Activated CD4-positive, alpha-beta T cell treated with anti-CD3 and anti-CD28 coated beads, Interleukin-2, amount 50 U/mL, for 4 hours (primary cell): ENCODE data around the gene FOXN1.

ENCODE experiments used
- DNase-seq, 2 experiments: peaks; one replicate each; pipeline ENCODE4 v3.0.0-alpha.2; 2020

The FOXN1 gene

DNA sequence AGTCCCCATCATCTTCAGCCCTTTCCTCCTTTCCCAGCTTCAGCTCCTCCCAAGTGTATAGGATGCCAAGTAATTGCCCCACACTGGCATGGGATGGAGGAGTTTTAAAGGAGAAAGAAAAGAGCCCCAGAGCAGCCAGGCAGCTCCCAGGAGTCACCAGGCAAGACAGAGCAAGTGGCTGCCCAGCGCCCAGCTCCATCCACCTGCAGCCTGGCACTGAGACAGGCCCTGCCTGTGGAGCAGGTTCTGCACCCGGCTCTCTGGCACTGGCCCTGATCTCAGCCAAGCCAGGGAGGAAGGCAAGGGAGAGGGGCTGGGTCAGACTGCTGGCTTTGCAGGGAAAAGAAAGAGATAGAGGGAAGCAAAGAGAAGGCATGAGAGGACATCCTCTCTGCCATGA, 21.7 kb downstream of the FOXN1 start:
- DNase-seq: no peak

- DNase-seq: no peak
Observed at GRCh38 chr17:28528327-28529012, 22.3 kb downstream of the FOXN1 start.

DNA sequence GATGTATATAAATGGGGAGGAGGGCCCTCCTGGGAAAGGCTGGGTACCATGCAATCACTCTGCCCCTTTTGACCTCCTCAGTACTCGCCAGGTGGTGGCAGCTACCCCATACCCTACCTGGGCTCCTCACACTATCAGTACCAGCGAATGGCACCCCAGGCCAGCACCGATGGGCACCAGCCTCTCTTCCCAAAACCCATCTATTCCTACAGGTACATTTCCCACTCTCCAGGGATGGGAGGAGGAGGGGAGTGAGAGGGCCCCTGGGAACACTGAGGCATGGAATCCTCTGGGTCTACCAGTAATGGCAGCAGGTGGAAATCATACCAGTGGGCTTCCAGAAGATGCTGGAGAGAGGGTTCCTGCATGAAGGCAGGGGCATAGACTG, 22.9 kb downstream of the FOXN1 start:
- no peak for DNase-seq

DNA sequence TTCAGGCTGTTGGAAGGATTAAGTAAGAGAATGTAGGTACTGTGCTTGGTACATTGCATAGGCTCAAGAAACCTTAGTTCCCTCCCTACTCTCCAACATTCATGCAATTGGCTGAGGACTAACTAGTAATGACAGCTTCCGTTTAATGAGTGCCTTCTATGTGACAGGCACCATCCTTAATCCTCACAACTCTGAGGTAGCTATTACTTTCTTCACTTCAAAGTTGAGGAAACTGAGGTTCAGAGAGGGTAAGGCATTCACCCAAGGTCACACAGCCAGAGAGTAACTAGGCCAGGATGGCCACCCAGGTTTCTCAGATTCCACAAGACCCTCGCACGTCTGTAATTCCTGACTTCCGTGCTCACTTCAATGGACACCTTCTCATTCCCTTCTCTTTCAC, 24.1 kb downstream of the FOXN1 start:
- DNase-seq: no peak

- DNase-seq: no peak
Observed at GRCh38 chr17:28530926-28531325, 24.8 kb downstream of the FOXN1 start.

DNA sequence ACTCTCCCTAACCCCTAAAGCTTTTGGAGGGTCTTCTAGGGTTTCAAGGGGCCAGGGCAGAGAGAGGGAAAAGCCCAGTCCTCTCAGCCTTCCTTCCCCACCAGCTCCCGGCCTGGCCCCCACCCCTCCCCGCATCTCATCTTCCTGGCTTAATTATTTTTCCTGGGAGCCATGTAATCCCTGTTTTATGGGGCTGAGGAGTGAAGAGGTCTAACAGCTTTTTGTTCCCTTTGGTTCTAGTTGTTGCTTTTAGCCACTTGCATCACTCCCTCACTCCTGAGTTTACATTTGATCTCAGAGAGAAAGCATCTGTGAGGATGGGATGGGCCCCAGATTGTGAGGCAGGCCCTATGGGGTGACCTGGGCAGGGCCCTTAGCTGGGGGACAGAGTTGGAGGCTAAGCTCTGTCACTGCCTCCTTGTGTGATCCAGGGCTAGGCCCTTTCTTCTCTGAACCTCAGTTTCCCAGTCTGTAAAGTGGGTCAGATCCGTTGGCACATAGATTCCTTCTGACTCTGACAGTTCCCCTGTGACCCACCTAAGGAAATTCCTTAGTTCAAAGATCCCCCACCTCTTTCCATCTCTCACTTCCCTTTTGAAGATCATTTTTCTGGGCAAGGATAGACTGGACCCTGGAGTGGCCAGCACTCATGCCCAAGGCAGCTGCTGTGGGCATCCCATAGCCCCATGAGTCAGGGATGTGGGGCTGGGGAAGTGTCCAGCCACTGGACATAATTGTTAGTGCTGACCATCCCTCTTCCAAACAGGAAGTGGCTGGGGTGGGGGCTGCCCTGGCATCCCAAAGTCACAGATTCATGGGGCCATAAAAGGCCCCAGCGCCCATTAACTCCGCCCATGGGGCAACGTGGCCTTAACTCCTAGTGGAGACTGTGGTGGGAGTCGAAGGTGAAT, 26.2 kb downstream of the FOXN1 start:
- DNase-seq: no peak

DNA sequence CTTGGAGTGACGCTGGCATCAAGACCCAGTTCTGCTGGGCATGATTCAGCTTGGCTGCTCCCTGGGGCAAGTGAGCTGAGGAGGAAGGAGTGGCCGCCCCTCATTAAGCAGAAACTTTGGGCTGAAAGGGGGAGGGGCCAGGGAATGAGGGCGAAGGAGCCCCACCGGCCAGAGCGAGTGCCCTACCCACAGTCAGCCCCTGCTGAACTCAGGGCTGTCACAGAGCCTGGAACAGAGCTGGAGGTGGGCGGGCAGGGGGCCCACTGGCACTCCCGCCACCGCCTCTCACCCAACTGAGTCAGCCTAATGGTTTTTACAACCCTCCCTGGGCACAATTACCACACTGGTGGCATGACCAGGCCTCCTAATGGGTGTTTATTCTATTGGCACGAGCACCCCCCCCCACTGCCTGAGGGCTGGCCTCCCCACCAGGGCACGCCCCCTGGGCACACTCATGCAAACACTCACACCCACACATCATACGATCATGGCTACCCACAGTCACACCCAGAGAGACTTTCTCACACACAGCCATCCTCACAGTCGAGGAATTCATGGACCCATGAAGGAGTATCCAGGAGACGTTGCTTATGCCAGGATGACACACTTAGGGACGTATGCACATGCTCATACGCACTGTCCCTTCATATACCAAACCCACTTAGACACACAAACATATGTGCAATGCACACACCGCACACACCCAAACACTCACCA, 27.1 kb downstream of the FOXN1 start:
- DNase-seq: no peak

DNA sequence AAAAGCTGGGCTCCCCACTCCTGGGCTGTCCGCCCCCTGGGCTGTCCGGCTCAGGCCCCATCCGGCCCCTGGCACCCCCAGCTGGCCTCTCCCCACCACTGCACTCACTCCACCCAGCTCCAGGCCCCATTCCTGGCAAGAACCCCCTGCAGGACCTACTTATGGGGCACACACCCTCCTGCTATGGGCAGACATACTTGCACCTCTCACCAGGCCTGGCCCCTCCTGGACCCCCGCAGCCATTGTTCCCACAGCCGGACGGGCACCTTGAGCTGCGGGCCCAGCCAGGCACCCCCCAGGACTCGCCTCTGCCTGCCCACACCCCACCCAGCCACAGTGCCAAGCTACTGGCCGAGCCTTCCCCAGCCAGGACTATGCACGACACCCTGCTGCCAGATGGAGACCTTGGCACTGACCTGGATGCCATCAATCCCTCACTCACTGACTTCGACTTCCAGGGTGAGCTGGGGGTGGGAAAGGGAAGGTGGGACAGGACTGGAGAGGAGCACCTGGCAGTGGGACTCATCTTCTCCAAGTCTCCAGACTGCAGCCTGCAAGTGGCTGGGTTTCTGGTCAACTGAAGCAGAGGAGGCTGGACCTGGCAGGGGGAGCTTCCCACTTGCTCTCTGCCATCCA, 28.7 kb downstream of the FOXN1 start:
- no peak for DNase-seq

DNA sequence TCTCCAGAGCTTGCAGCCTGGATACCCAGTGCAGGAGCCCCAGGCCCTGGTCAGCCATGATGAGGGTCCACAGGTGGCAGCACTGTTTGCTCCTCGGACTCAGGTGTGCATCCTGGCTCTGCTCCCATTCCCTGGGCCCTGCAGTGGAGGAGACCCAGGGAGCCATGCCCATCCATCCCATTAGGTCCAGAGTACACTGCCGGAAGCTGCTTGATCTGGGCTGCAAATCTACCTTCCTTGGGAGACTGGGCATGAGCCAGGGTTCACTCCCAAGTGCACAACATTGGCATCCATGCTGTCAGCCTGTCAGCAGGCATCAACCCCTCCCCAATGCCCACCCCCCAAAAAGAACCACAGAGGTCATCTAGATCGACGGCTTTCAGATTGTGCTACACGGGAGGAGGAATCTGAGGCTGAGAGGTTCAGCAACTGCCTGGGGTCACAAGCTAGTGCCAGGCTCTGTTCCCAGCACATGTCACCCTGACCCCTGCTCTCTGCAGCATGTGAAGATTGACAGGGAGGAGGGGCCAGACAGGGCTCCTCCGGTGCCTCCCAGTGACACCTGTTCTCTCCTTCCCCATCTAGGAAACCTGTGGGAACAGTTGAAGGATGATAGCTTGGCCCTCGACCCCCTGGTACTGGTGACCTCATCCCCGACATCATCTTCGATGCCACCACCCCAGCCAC, 30.5 kb downstream of the FOXN1 start:
- DNase-seq: no peak

DNA sequence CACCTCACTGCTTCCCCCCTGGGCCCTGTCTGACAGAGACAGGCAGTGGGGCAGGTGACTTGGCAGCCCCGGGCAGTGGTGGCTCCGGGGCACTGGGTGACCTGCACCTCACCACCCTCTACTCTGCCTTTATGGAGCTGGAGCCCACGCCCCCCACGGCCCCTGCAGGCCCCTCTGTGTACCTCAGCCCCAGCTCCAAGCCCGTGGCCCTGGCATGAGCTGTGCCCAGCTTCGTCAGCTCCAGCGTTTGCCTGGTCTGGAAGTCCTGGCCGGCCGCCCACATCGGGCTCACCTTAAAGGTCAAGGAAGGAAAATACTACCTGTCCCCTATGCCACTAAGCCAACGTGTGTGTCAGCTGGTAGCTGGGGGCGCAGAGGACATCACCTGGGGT, 31.1 kb downstream of the FOXN1 start:
- DNase-seq: no peak

DNA sequence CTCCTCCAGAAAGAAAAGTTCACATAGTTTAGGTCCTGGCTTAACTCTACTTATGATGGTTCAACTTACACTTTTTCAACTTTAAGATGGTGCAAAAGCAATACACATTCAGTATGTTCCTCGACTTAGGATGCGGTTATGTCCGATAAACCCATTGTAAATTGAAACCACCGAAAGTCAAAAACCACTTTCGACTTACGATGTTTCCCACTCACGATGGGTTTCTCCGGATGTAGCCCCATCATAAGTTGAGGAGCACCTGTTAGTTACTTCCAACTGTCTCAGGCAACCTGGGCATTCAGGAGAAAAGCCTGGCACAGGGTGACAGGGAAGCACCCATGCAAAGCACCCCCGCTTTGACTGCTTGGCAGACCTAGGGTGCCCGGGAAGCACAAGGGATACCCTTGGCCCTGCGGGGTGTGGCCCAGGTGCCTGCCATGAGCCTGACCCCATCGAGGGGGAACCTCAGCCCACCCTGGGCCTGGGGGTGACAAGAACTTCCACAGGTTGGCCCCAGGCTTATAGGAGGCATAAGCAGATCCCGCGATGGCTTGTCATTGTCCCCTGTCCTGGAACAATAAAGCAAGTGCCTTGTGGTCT, 32.2 kb downstream of the FOXN1 start:
- no peak for DNase-seq

- DNase-seq: no peak
Observed at GRCh38 chr17:28540231-28540630, 34.1 kb downstream of the FOXN1 start.

DNA sequence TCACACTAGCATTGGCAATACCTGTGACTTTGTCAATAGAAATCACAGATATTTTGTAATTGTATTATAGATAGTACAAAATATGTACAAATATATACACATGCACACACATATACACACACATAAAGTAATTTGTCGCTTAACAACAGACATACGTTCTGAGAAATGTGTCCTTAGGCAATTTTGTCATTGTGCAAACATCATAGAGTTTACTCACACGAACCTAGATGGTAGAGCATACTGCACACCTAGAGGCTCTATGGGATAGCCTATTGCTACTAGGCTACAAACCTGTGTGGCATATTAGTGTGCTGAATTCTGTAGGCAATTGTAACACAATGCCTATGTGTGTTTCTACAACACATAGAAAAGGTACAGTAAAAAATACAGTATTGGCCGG, 35.3 kb downstream of the FOXN1 start:
- DNase-seq: no peak

DNA sequence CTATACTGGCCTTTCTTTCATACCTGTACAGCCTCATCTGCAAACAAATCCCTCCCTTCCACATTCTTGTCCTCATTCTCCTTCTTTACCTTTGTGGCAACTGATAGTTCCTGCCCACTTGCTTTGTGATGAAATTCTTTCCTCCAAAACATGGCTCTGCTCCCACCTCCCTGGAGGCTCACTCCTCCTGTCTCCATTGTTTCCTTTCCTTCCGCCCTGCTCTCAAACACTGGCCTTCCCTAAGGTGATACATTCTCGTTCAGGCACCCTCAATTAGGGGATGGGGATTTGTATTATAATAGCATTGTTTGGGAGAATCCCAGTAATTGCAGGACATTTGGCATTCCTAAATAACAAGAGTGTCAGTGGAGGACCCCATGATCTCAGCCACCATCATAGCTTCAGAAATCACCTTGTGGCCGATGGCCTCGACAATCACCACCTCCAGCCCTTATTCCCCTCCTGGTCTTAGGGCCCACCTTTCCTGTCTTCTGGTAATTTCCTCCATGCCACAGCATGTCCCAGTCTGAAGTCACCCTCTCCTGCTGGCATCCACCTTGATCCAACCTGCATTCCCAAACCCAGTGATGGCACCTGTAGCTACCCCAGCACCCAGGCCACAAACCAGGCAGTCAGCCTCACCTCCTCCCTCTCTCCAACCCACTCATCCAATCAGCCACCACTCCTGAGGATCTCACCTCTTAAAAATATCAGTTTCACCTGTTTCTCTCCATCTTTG, 38.4 kb downstream of the FOXN1 start:
- no peak for DNase-seq

- DNase-seq: no peak
Observed at GRCh38 chr17:28545141-28545503, 39.0 kb downstream of the FOXN1 start.

DNA sequence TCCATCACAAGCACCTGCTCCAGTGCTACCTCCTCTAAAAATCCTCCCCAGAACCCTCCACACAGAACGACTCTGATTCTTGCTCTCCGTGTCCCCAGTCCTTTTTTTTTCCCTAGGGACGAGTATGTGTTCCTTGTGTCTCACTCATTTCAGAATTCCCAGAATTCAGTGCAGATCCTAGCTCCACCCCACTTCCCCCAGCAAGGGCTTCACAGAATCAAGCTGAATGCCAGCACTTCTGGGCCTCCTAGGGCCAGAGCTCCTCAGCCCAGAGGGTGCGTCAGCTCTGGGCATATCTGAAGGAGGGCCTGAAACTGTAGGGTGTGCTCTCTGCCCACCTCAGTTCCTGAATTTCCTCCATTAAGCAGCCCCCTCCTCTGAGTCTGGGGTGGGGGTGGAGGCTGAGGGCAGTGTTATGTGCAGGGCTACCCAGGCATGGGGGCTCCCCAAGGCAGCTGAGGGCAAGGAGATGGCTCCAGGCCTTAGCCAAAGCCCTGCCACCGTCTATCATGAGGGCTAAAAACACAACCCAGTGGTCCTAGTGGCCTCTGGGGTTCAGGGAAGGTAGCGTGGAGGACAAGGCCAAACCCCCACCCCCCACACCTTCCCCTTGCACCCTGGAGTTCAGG, 39.8 kb downstream of the FOXN1 start:
- DNase-seq: no peak

GRCh38 chr17:28547096-28547622, 41.0 kb downstream of the FOXN1 start:
- DNase-seq: no peak

DNA sequence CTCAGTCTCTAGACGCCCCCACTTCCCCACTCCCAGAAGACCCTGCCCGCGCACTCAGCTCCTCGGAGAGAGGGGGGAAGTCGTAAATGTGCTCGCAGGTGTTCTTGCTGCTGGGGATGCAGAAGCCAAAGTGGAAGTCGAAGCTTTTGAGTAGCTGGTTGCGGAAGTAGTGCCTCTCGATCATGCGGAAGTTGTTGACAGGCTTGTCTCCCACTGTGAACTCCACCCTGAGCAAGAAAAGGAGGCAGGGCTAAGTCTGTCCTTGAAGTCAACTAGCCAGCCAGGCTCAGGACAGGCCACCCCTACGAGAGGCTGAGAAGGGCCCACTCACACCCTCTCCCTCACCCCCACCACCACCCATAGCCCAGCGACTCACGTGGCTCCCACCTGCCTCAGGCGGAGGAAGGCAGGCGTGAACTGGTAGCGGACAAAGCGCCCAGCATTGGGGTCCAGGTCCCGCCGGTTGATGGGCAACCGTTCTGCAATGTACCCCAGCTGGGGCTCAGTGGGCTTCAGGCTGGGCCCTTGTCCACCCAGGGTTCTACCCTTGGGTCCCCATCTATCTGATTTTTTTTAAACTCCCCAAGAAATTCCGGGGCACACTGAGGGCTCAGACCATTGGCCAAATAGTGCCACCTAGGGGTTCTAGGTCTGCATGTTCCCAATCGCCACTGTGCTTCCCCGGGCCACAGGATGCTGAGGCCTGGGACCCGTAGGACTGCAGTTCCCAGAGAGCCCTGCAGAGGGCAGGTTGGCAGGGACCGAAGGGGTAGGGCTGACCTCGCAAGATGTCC, 41.7 kb downstream of the FOXN1 start:
- DNase-seq: peak; percentile 44 to 48

DNA sequence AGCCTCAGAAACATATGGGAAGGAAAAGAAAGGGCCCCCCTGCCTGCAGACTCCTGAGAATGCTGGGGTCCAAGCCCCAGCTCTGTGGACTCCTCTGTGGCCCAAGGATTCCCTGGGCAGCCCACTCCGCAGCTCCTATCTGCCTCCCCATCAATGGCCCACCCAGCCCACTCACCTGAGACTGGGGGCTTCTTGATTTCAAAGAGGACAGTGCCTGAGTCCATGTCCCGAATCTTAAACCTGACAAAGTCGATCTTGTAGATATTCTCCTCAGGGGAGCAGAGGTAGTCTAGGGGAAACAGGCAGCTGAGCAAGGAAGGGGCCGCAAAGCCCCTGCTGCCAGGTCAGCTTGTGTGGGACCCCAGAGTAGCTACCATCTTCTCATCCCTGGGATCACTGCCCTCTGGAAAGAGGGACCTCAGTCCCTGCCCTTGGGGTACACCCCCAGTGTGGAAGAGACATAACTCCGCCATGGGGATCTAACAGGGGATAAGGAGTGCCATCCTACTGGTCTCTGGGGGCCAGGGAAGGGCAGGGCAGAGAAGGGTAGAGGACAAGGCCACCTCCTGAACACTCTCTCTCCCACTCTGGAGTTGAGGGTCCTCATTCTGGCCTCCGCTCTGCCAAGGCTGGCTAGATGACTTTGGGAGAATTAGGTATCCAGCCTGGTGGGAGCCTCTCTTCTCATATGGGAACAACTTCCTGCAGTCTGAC, 42.4 kb downstream of the FOXN1 start:
- no peak for DNase-seq
